NCI-H82 treated with DMSO at 0.1 percent for 48 hours (cell line): ENCODE measurements around the gene DNAH17.
A peak's percentile ranks its signal among the peaks of the same experiment; 100 is the strongest.
"Not testable (repeated sequence)": the region's sequence is repeated elsewhere in the genome, so short reads cannot be mapped to it uniquely, and the experiment has no call there.

Source experiments
- DNase-seq: peaks from one replicate; lab custom pipeline; 2025; ENCODE audit not compliant: unreplicated experiment; lab: John Stamatoyannopoulos, UW

Gene DNAH17

GRCh38 chr17:78526231-78527025, 50.8 kb downstream of the DNAH17 start:
- DNase-seq, result peak; percentile 67

GRCh38 chr17:78525511-78526160, 51.6 kb downstream of the DNAH17 start:
- no peak for DNase-seq

GRCh38 chr17:78524870-78525510, 52.2 kb downstream of the DNAH17 start:
- DNase-seq, result no peak

- DNase-seq, result no peak
Measured at GRCh38 chr17:78523934-78524655, 53.1 kb downstream of the DNAH17 start.

GRCh38 chr17:78522031-78522809, 55.0 kb downstream of the DNAH17 start:
- no peak for DNase-seq

- no peak for DNase-seq
Measured at GRCh38 chr17:78517421-78517820, 59.8 kb downstream of the DNAH17 start.

- DNase-seq, result no peak
Measured at GRCh38 chr17:78515480-78515879, 61.7 kb downstream of the DNAH17 start.

- no peak for DNase-seq
Measured at GRCh38 chr17:78514521-78514920, 62.7 kb downstream of the DNAH17 start.

GRCh38 chr17:78512976-78513375, 64.2 kb downstream of the DNAH17 start:
- no peak for DNase-seq

- DNase-seq, result no peak
Measured at GRCh38 chr17:78510141-78511075, 66.8 kb downstream of the DNAH17 start.

- no peak for DNase-seq
Measured at GRCh38 chr17:78507526-78507925, 69.7 kb downstream of the DNAH17 start.

GRCh38 chr17:78506454-78507309, 70.5 kb downstream of the DNAH17 start:
- DNase-seq, result no peak

GRCh38 chr17:78504156-78504925, 72.9 kb downstream of the DNAH17 start:
- no peak for DNase-seq

GRCh38 chr17:78503388-78503787, 73.8 kb downstream of the DNAH17 start:
- not testable (repeated sequence) for DNase-seq

GRCh38 chr17:78502611-78503148, 74.5 kb downstream of the DNAH17 start:
- DNase-seq, result no peak

- DNase-seq, result no peak
Measured at GRCh38 chr17:78501241-78502036, 75.8 kb downstream of the DNAH17 start.

- DNase-seq, result no peak
Measured at GRCh38 chr17:78500806-78501205, 76.4 kb downstream of the DNAH17 start.
